ENCODE results near the gene NCKAP5.

NCKAP5 gene

DNA sequence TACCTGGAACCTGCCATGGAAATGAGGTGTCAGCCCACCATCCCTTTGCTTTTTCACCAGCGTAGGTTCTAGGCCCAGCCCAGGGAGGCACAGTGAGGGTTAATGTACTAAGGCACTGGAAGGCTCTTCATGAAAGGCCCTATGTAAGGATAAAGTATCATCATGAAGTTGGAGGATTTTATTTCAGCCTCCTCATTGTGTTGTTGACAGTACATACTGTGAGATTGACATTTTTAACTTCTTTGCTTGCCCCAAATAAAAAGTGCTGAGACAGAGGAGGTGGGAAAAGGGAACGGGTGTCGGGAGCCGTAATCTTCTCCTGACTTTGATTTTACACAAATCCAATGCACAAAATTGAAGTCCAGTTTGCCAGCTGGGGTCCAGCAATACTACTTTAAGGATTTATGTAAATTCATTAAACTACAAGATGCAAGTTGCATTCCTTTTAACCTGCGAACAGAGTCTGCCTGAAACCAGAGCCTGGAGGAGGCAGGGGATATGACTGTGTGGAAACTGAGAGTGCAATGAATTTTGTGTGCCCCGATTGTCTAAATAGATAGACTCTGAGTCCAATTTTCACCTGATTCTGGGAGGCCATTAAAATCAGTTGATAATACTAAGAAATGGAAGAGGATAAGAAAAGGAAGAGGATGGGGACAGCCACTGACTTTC, 5.4 kb upstream of the NCKAP5 start:
- DNase-seq = no peak

DNA sequence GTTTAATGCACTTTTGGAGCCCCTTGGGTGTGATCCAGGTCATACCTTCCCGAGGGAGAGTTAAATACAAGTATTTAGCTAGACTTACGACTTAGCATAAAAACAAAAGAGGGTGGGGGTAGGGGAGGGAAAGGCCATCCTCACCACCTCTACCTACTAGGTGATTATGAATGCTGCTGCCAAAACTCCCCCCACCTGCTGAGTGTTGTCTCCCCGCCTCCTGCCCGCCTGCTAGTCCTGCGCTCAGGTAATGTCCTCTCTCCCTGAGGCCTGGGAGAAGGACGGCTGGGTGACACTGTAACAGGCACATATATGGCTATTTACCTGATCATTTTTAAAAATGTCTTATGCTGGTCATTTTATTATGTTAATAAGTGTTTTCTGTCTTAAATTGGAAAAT, 3.0 kb upstream of the NCKAP5 start:
- no peak for DNase-seq

DNA sequence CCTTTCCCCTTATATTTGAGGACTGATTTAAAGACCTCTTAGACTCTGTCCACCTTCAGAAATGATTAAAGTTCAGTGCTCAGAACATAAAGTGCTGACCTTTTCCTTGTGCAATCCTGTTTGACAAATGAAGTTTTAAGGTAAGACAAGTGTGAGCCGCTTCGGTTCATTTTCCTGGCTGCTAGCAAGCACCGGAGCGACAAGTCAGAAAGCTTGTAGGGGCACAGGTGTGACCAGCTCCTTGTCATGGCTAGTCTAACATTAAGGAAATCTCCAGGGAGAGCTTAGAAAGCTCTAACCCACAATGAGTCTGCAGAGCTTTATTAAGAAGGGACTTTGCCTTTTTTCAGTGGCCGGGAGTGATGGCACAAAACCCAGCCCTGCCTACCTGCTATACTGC, 2.3 kb upstream of the NCKAP5 start:
- DNase-seq = no peak

DNA sequence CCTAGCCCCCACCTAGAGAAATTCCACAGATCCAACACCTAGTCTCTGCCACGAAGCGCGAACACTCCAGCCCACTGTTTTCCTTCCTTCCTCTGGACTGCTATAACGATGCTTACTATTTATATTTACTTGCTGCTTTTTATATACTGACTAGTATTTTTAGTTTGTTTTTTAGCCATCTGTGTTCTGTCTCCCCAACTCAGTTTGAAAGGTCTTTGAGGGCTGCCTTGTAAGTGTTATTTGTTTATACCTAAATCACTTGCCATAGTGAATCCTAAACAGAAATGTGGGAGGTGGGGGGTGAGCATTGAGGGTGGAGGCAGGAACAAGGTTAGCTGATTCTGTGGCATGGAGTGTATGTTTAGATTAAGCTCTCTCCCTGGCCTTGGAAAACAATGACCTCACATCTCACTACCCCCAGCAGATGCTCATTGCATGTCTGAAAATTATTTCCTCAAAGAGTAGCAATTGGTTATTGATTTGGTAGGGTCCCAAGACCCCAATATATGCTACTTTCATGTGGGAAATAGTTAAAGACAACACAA, 1.1 kb upstream of the NCKAP5 start:
- no peak for DNase-seq

DNA sequence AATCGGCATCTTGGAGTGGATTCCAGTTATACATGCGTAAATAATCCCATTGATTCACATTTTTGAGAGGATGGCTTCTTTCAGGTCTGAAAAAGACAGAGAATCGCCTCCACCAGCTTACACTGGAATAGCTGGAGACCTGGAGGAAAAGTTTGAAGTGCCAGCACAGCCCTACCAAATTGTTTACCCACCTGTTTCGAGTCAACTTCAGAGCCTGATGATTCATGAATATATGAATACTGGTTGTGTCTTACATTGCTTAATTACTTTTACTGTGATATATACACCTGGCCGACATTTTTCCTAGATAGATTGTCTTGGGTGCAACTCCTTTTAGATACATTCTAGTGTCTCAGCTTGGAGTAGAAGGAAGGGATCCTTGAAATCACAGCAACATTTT, 335 bp upstream of the NCKAP5 start:
- no peak for DNase-seq

DNA sequence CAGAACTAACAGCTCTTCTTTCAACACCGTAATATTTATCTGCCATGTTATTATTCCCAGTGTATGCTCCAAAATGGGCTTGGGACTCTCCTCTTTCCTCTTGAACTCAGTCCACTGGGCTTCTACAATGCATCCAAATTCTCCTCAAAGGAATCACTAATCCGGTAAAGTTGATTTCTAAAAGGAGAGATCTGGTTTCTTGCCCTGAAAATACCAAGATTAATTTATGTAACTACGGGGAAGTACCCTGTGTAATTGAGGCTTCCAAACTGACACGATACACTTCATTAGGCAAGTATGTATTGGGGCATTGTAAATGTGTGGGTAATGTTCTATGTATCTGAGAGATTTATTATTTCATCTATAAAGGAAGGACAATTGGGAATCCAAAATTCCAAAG, 5.7 kb downstream of the NCKAP5 start:
- no peak for DNase-seq

DNA sequence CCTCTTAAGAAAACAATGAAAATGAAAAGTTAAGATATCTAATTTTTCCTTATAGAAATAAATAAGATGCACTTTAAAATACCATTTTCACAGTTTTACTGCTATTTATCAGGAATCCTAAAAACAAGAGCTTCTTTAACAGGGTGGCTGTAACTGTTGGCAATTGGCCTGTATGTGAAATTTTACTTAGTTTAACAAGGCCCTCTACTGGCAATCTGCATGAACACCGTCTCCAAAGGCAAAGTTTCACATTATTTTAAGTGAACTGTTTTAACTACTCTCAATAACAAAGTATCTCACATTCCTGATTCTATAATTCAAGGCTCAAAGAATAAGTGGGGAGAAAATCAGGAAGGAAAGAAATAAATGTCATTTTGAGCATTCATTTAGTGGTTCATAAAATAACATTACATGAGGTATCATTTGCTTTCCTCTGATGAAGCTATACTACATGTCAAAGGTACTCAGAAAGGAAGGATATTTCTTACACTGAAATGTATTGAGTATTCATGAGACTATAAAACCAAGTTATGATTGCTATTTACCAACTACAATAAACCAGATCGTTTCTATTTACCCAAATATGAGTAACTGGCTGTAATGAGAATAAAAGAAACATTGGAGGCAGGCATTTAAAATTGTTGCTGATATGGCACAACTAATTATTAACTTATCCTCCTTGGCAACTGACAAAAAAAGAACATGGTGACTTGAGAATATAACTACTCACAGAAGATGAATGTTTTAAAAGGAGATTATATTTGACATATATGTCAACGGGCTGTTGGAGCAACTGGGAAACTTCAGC, 7.0 kb downstream of the NCKAP5 start:
- DNase-seq = no peak

DNA sequence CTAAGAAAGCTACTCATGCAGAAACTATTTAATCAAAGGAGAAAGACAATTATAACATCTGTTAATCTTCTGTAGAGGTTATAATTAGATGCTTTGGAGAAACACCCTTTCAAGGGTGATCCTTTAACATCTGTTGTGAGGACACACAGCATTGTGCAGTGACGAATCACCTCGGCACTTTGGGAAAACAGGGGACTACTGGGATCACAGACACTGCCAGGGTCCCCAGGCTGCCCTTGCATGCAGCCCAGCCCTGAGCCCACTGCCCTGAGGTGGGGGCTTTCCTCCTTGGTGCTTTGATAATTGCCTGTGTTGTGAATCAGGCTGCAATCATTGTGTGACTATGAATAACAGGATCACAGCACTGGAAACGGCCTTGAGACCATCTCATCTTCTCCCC, 10.6 kb downstream of the NCKAP5 start:
- DNase-seq = no peak

DNA sequence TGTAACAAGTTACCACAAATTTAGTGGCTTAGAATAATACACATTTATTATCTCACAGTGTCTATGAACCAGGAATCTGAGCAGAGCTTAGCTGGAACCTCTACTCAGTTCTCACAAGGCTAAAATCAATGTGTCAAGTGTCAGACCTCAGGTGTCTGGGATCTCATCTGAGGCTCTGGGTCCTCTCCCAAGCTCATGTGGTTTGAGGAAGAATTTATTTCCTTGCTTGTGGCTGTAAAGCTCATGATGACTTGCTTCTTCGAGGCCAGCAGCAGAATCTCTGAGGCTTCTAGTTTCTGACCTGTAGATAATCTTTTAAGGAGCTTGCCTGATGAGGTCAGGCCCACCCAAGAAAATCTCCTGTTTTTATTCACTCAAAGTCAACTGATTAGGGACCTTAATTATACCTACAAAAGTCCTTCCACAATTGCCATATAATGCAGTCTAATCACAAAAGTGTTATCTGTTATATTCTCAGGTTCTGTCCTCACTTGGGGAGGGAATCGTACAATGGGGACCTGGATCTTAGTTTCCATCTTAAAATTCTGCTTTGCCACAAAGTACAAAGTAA, 14.3 kb downstream of the NCKAP5 start:
- no peak for DNase-seq

DNA sequence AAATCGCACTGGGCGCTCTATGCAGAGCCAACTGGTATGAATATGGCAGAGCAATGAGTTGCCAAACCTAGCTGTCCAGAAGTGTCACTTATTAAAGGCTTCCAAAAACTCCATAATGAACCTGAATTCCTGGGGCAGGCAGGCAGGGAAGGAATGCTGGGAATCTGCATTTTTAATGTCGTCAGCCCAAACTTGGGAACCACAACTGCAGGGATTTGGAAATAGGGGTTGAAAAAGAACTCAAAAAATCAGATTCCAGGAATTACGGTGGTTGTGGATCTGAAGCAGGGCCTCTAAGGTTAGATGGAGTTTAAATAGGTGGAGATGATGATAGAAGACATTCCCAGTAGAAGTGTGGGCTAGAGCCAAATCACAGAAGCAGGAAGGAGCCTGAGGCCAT, 15.0 kb downstream of the NCKAP5 start:
- DNase-seq = no peak

DNA sequence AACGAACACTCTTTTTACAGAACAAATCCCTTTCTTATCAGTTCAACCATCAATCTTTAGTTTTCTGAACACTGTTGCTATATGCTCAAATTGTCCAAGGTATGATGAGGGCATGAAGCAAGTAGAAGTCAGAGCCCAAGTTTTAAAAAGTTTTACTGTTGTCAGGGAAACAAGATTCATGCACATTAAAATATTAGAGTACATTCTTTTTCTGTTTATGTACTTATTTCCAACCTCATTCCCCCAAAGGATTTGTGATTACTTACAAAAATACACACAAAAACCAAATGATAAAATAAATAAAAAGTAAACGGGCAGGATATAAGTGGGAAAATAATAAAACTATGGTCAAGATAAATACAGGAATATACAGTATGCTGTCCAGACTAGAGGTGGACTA, 15.4 kb downstream of the NCKAP5 start:
- no peak for DNase-seq

DNA sequence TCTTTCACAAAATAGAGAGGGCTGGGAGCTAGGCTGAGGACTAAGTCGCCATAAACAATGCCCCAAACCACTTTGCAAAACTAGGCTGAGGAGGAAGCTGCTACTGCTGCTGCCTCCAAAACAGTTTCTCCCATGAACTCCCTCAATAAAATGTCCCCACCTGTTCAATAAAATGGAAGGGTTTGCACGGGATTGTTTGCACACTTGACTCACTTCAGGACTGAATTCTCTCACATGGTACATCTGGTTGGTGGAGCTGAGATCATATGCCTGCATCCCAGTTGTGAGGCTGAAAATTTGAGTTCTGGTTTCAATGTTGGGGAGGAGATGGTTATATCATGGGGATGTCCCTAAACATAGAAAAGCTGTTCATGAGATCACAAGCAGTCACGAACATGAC, 26.5 kb downstream of the NCKAP5 start:
- DNase-seq = no peak

DNA sequence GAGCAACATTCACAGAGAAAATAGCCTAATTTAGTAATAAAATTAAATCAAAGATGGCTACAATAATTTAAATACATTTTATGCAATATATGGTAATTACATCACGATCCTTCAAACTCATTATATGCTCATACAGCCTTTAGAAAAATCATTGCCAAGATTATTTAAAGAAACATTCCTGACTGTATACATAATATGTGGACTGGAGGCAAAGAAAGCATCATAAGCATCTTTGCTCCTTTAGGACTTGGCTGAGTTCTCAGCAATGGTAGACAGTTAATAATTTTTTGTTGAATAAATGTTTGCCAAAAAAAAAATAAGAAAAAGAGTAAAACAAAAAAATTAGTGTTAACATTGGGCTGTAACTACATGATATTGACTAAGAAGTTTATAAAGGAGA, 26.9 kb downstream of the NCKAP5 start:
- no peak for DNase-seq

DNA sequence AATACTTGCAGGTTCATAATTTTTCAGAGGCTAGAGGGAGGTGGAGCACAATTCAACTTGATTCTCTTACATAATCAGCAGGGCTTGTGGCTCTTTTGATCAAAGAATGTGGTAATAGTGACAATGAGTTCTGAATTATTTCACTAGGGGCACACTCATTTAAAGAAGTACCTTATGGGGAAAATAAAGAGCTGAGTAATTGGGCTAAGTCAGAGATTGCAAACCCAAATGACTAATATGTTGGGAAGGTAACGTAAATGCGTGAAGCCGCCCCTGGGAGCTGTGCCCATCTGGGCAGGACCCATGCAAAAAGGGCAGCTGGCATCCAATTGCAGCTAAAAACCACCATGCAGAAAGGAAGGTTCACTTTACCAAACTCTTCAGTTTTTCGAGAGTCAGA, 35.3 kb downstream of the NCKAP5 start:
- no peak for DNase-seq

DNA sequence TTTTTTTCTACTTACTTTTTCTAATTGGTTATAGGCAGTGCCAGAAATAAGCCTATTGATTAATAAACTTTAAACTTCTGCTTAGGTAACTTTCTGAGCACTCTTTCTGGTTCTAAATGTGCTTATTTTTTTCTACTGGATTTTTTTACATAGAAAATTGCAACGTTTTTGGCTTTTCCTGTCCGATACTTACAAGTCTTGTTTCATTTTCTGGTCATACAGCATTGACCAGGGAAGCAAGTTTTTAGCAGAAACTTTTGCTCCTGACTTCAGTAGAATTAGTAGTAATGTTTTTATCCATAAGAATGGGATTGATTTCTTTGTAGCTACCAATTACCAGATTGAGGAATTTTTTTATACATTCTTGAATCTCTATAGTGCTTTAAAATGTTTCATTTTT, 36.9 kb downstream of the NCKAP5 start:
- DNase-seq = no peak

DNA sequence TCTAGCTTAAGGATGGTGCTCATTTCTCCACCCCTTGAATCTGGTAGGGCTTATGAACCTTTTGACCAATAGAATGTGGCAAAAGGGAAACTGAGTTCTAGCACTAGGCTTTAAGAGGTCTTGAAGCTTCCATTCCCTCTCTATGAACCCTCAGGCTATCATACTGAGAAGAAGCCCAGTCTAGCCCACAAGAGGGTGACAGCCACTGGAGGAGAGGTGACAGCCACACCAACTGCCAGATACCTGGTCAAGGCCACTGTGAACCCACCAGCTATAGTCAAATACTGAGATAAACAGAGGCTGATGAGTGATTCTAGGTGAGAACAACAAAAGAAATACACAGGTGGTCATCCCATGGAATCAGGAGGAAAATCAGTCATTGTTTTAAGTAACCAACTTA, 37.6 kb downstream of the NCKAP5 start:
- DNase-seq = no peak

DNA sequence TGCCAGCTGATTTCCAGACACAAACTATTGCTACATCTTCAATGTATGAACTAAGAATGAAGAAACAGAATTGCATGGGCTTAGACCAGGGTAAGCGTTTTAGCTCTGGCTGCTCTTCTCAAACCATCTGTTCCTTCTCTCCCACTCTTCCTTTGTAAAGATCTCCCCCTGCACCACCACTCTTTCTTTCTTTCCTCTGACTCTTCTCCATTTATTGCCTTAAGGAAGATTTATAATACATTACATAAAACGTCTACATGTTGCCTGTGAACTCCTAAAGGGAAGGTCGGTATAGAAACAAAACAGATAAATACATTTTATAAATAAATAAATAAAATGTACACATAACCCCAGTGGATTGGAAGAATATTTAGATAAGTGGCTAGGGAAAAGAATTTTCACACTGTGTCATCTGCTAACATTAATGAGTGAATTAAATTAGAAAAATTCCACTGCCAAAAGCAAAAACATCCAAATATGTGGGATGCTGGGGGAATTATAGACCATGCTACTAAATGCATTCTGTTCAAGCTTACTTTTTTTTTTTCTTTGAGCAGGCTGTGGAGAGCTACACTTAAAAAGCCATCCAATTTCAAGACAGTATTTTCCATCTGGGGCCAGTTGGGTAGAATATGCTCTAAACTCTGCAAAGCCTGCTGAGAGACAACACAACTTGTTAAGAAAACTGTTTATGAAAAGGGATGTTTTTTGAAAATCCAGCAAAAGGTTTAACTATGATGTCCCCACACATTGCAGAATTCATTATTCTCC, 41.5 kb downstream of the NCKAP5 start:
- no peak for DNase-seq

DNA sequence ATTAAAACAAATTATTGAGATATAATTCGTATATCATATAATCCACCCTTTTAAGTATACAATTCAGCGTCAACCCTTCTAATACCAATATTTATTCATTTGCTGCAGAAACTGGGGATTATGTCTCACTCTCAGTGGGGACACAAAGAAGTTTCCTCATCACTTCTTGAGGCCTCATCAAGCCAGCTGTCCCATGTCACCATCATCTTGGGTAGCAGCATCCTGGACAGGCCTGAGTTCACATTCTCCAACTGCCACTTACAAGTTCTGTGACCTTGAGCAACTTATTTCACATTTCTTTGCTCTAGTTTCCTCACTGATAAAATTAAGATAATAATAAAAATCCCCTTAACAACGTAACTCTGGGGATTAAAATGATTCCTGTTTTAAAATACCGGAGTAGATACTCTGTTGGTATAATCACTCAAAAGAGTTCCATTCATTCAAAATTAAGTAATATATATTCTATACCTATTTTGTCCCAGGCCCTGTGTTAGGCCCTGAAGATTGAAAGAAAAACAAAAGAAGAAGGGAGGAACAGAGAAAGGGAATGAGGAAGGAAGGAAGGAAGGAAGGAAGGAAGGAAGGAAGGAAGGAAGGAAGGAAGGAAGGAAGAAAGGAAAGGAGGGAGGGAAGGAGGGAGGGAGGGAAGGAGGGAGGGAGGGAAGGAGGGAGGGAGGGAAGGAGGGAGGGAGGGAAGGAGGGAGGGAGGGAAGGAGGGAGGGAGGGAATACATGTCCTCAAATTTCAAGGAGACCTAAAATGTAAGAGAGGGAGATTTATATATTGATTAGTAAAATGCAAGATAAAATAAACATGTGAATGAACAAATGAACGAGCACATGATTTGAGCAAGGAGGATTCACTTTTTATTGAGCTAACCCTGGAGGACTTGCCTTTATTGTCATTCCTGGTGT, 42.4 kb downstream of the NCKAP5 start:
- DNase-seq = no peak

DNA sequence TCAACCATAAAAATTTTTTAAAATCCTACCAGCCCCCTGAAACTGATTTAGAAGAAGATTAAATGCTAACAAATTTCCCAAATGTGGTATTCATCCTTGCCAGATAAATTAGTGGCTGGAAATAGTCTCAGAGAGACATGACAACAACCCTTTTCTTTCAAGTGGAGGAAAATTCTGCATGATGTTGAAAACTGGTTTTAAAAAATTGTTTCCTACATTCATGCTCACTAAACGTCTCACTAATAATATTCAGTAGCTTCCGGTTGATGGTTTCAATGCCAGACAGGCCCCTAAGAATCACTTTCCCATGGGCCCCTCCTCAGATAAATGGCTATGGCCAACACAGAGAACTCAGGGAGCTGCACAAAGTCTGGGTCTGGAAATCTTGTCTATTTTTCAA, 43.2 kb downstream of the NCKAP5 start:
- DNase-seq = no peak

DNA sequence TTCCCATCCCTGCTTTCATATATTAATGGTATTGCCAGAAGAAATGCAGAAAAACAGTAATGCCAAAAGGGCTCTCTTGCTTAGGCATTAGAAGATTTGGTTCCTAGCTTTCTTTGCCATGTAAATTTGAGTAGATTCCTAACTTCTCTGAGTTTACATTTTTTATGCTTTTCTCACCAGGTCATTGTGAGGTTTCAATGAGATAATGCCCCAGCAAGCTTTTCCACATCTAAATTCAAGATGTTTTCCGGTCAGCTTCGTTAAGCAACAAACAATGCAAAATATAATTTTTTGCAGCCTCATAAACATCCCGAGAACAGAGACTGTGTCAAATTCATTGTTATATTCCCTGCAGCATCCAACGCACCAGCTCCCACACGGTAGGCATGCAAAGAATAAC, 44.9 kb downstream of the NCKAP5 start:
- no peak for DNase-seq

DNA sequence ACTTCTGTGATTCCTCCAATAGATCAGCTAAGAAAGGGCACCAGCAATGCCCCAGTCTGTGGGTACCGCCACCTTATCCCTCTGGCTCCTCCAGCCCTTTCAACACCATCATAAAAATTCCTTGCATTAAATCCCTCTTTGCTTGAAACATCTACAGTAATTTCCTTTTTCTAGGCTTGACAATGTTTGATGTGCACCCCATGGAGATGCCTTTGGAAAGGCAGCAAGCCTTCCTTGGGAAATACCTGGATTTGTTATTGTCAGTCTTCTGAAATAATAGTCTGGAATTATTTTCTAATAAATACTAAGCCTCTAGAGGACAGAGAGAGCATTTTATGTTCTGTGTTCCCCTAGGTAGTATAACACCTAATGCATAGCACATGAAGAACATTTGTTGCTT, 46.1 kb downstream of the NCKAP5 start:
- no peak for DNase-seq

DNA sequence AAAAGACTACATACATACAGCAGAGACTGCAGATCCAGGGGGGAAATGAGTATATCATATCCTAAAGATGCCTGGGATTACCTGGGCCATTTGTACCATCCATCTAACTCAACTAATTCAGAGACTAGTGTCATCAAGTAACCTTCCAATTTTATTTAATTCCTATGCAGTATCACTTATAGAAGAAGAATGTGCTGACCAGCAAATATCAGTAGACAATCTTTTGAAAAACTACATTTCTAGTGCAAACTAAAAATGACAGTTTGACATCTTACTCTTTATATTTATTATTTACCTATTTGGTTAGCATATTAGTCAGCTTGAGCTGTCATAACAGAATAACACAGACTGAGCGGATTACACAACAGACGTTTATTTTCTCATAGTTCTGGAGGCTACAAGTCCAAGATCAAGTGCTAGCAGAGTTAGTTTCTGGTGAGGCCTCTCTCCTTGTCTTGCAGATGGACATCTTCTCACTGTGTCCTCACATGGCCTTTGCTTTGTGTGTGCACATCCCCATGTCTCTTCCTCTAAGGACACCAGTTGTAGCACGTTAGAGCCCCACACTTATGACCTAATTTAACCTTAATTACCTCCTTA, 47.0 kb downstream of the NCKAP5 start:
- no peak for DNase-seq

Data from activated gamma-delta T cell treated with Interleukin-2 at 50 U/mL for 16 hours (primary cell).